22Rv1 (cell line): ENCODE data around the gene TIMM10B.

Experiments
- ZFX ChIP-seq: fragments of 450-650 bp; IDR thresholded peaks from 2 replicates; pipeline ENCODE4 v1.6.1; 2017; ENCODE audit warnings: antibody characterized with exemption, borderline replicate concordance
- TF ChIP-seq, protein P1 (sequence below): fragments of 450-650 bp; IDR thresholded peaks from 2 replicates; pipeline ENCODE4 v1.5.1; 2017; ENCODE audit warnings: mild to moderate bottlenecking

DNA sequence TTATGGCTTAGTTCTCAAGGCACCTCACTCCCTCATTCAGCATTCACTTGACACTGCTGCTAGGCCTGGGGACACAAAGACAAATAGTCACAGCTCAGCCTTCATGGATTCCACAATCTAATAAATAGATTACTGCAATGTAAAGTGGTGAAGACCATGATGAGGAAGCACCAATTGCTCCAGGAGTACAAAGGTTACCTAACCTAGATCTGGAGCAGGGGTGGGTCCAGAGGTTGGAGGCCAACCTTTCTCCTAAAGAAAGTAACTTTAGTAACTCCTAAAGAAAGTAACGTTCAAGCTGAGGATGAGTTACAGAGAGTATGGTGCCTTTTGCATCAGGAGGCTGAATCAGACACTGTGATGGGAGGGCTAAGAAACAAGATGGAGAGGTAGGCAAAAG, 11.7 kb upstream of the TIMM10B start:
- TF ChIP-seq, protein P1, sequence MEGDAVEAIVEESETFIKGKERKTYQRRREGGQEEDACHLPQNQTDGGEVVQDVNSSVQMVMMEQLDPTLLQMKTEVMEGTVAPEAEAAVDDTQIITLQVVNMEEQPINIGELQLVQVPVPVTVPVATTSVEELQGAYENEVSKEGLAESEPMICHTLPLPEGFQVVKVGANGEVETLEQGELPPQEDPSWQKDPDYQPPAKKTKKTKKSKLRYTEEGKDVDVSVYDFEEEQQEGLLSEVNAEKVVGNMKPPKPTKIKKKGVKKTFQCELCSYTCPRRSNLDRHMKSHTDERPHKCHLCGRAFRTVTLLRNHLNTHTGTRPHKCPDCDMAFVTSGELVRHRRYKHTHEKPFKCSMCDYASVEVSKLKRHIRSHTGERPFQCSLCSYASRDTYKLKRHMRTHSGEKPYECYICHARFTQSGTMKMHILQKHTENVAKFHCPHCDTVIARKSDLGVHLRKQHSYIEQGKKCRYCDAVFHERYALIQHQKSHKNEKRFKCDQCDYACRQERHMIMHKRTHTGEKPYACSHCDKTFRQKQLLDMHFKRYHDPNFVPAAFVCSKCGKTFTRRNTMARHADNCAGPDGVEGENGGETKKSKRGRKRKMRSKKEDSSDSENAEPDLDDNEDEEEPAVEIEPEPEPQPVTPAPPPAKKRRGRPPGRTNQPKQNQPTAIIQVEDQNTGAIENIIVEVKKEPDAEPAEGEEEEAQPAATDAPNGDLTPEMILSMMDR, result no peak
- TF ChIP-seq ZFX, result no peak
